ENCODE results near the gene PALLD. TPM values are rescaled to one million over a fixed set of nuclear protein-coding genes. Genes with fewer than 3 reads are reported as not detected.

PALLD gene
- polyA plus RNA-seq, 1 donor (not counting 4 experiments of a cell fraction or from before 2014, with no cell fraction given): 136 TPM

GRCh38 chr4:168549143-168549542, 52.3 kb downstream of the PALLD start:
- TF ChIP-seq EZH2 (IDR thresholded peaks at IDR 0.05; ENCODE audit: low read length): no peak
- TF ChIP-seq, protein P1, sequence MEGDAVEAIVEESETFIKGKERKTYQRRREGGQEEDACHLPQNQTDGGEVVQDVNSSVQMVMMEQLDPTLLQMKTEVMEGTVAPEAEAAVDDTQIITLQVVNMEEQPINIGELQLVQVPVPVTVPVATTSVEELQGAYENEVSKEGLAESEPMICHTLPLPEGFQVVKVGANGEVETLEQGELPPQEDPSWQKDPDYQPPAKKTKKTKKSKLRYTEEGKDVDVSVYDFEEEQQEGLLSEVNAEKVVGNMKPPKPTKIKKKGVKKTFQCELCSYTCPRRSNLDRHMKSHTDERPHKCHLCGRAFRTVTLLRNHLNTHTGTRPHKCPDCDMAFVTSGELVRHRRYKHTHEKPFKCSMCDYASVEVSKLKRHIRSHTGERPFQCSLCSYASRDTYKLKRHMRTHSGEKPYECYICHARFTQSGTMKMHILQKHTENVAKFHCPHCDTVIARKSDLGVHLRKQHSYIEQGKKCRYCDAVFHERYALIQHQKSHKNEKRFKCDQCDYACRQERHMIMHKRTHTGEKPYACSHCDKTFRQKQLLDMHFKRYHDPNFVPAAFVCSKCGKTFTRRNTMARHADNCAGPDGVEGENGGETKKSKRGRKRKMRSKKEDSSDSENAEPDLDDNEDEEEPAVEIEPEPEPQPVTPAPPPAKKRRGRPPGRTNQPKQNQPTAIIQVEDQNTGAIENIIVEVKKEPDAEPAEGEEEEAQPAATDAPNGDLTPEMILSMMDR (optimal IDR thresholded peaks at IDR 0.05 in 1 of 3, IDR thresholded peaks at IDR 0.05 in 1 of 3, conservative IDR thresholded peaks at IDR 0.05 in 1 of 3; ENCODE audit: extremely low read depth in 1 of 3, insufficient read depth in 2 of 3, low read length in 3 of 3): no peak
- no peak overlapping the region for H3K27ac ChIP-seq (ENCODE audit: control insufficient read depth, insufficient read depth, low read length)

GRCh38 chr4:168550064-168550766, 53.4 kb downstream of the PALLD start:
- no peak overlapping the region for H3K4me3 ChIP-seq (ENCODE audit: control insufficient read depth in 2 of 3, extremely low read depth in 1 of 3, insufficient read depth in 2 of 3, low read depth in 1 of 3, low read length in 3 of 3)
- H3K27ac ChIP-seq (ENCODE audit: control insufficient read depth, insufficient read depth, low read length): peak overlapping the region; percentile 17
- H3K4me1 ChIP-seq (ENCODE audit: control insufficient read depth, extremely low read depth, insufficient read depth, low read length): peaks cover 20% of the 10 kb centered on the region
- H3K9me3 ChIP-seq (ENCODE audit: control insufficient read depth, low read depth, low read length): no peaks in the 10 kb centered on the region
- FAIRE-seq (no peak), DNase-seq (ENCODE audit: low read depth, low spot score) (no peak)
- TF ChIP-seq, protein P1 (optimal IDR thresholded peaks at IDR 0.05 in 1 of 3, IDR thresholded peaks at IDR 0.05 in 1 of 3, conservative IDR thresholded peaks at IDR 0.05 in 1 of 3; ENCODE audit: extremely low read depth in 1 of 3, insufficient read depth in 2 of 3, low read length in 3 of 3): no peak
- TF ChIP-seq EZH2 (IDR thresholded peaks at IDR 0.05; ENCODE audit: low read length): no peak
- H2AFZ ChIP-seq (ENCODE audit: control insufficient read depth, low read length): peak overlapping the region; percentile 63
- no peaks in the 10 kb centered on the region for H3K27me3 ChIP-seq (ENCODE audit: control insufficient read depth, extremely low read depth, insufficient read depth, low read length)
- H3K9me1 ChIP-seq (ENCODE audit: control insufficient read depth, extremely low read depth, insufficient read depth, low read length): no peaks in the 10 kb centered on the region
- dilution Hi-C loops (cut with MboI; ENCODE audit: extremely low pct_ligation_motif_present, low sequenced_read_pairs): no loop called here
- H3K36me3 ChIP-seq (ENCODE audit: control insufficient read depth in 2 of 2, extremely low read depth in 1 of 2, insufficient read depth in 2 of 2, low read length in 2 of 2): no peaks in the 10 kb centered on the region
- no peaks in the 10 kb centered on the region for H3K79me2 ChIP-seq (ENCODE audit: control insufficient read depth, insufficient read depth, low read length)
- no peak overlapping the region for H3K4me2 ChIP-seq (ENCODE audit: control insufficient read depth, extremely low read depth, insufficient read depth, low read depth, low read length)
- no peak overlapping the region for H3K9ac ChIP-seq (ENCODE audit: control insufficient read depth, extremely low read depth, insufficient read depth, low read length)
- no peaks in the 10 kb centered on the region for H4K20me1 ChIP-seq (ENCODE audit: control insufficient read depth, extremely low read depth, insufficient read depth, low read length)

More at GRCh38 chr4:168549143-168549542, 52.3 kb downstream of the PALLD start:
- Histone ChIP-seq H3K36me3 (ENCODE audit: control insufficient read depth in 2 of 2, extremely low read depth in 1 of 2, insufficient read depth in 2 of 2, low read length in 2 of 2) (no peaks in the 10 kb centered on the region), H3K79me2 (ENCODE audit: control insufficient read depth, insufficient read depth, low read length) (no peaks in the 10 kb centered on the region), H3K4me1 (ENCODE audit: control insufficient read depth, extremely low read depth, insufficient read depth, low read length) (peaks cover 20% of the 10 kb centered on the region), H3K9me1 (ENCODE audit: control insufficient read depth, extremely low read depth, insufficient read depth, low read length) (no peaks in the 10 kb centered on the region), H3K27me3 (ENCODE audit: control insufficient read depth, extremely low read depth, insufficient read depth, low read length) (no peaks in the 10 kb centered on the region), H4K20me1 (ENCODE audit: control insufficient read depth, extremely low read depth, insufficient read depth, low read length) (no peaks in the 10 kb centered on the region), H2AFZ (ENCODE audit: control insufficient read depth, low read length) (no peak overlapping the region), H3K9ac (ENCODE audit: control insufficient read depth, extremely low read depth, insufficient read depth, low read length) (no peak overlapping the region), H3K9me3 (ENCODE audit: control insufficient read depth, low read depth, low read length) (no peaks in the 10 kb centered on the region), H3K4me2 (ENCODE audit: control insufficient read depth, extremely low read depth, insufficient read depth, low read depth, low read length) (no peak overlapping the region), H3K4me3 (ENCODE audit: control insufficient read depth in 2 of 3, extremely low read depth in 1 of 3, insufficient read depth in 2 of 3, low read depth in 1 of 3, low read length in 3 of 3) (no peak overlapping the region)
- dilution Hi-C loops (cut with MboI; ENCODE audit: extremely low pct_ligation_motif_present, low sequenced_read_pairs): no loop called here
- DNase-seq (ENCODE audit: low read depth, low spot score): no peak
- FAIRE-seq: no peak

Data from keratinocyte (primary cell).